ENCODE measurements around the gene EDA. TPM values are rescaled to one million over a fixed set of nuclear protein-coding genes. Genes with fewer than 3 reads are reported as not detected.

Gene EDA
- total RNA-seq, 1 experiment from 2014 or later: 0.23 TPM

- H3K36me3 ChIP-seq (ENCODE audit: control insufficient read depth, insufficient read depth, low read length): no peaks in the 10 kb centered on the region
- no peak overlapping the region for H3K4me3 ChIP-seq (ENCODE audit: low read depth in 2 of 2, low read length in 2 of 2)
- H3K27ac ChIP-seq (ENCODE audit: low read length): no peak overlapping the region
- intact Hi-C loops (cut with micrococcal nuclease; ENCODE audit: unreplicated experiment): loop anchor here (2.0 to 10.0 kb wide), 2 partner anchors 63 to 539 kb away; no protein-coding TSS in a partner anchor
- TF ChIP-seq TCF7L2 (IDR thresholded peaks at IDR 0.05; ENCODE audit: low read depth, low read length): no peak
- TF ChIP-seq REST (IDR thresholded peaks at IDR 0.05; ENCODE audit: insufficient read depth in 1 of 2, low read depth in 2 of 2, low read length in 1 of 2): no peak
- no peak for TF ChIP-seq SIN3A (IDR thresholded peaks at IDR 0.05; ENCODE audit: borderline replicate concordance, insufficient read depth, low read depth, low read length)
- peak; percentile 78 for TF ChIP-seq CTCF (IDR thresholded peaks at IDR 0.05)
- ChIA-PET CTCF (interaction anchor here (0.6 to 1.8 kb wide), 2 partner anchors 64 to 1101 kb away, joined by 3 read pairs; no protein-coding TSS in a partner anchor), POLR2A (no interaction called here)
- in situ Hi-C loops (cut with HindIII; ENCODE audit: low pct_unique_long_range_greater_than_20kb, low sequenced_read_pairs): no loop called here
- H3K27me3 ChIP-seq (ENCODE audit: control insufficient read depth, insufficient read depth, low read length): no peaks in the 10 kb centered on the region
- H3K9me3 ChIP-seq (ENCODE audit: control insufficient read depth, insufficient read depth, low read depth, low read length): no peaks in the 10 kb centered on the region
- DNase-seq (ENCODE audit: low read depth, low spot score) (no peak), ATAC-seq (peak; percentile 73; the same call in 1 of the 2 replicates)
- no TSS peak for BruUV-seq (replicated peaks)
- H3K4me1 ChIP-seq (ENCODE audit: control insufficient read depth, insufficient read depth, low read length): no peaks in the 10 kb centered on the region
Measured at GRCh38 chrX:70033348-70034051, 417.6 kb downstream of the EDA start.

- no TSS peak for BruUV-seq (replicated peaks)
- intact Hi-C loops (cut with micrococcal nuclease; ENCODE audit: unreplicated experiment) (loop anchor here (10.0 kb wide), 1 partner anchor 540 kb away; no protein-coding TSS in a partner anchor), in situ Hi-C loops (cut with HindIII; ENCODE audit: low pct_unique_long_range_greater_than_20kb, low sequenced_read_pairs) (no loop called here)
- H3K4me3 ChIP-seq (ENCODE audit: low read depth in 2 of 2, low read length in 2 of 2): no peak overlapping the region
- ChIA-PET CTCF (interaction anchor here (1.8 kb wide), 1 partner anchor 63 kb away, joined by 3 read pairs; no protein-coding TSS in a partner anchor), POLR2A (no interaction called here)
- no peak for DNase-seq (ENCODE audit: low read depth, low spot score)
- ATAC-seq: no peak
- no peaks in the 10 kb centered on the region for H3K27me3 ChIP-seq (ENCODE audit: control insufficient read depth, insufficient read depth, low read length)
- no peaks in the 10 kb centered on the region for H3K4me1 ChIP-seq (ENCODE audit: control insufficient read depth, insufficient read depth, low read length)
- no peaks in the 10 kb centered on the region for H3K9me3 ChIP-seq (ENCODE audit: control insufficient read depth, insufficient read depth, low read depth, low read length)
- no peak for TF ChIP-seq POLR2AphosphoS5 (IDR thresholded peaks at IDR 0.05; ENCODE audit: low read depth, low read length)
- TF ChIP-seq TCF7L2 (IDR thresholded peaks at IDR 0.05; ENCODE audit: low read depth, low read length): no peak
- TF ChIP-seq REST (IDR thresholded peaks at IDR 0.05; ENCODE audit: insufficient read depth in 1 of 2, low read depth in 2 of 2, low read length in 1 of 2): no peak
- TF ChIP-seq SIN3A (IDR thresholded peaks at IDR 0.05; ENCODE audit: borderline replicate concordance, insufficient read depth, low read depth, low read length): no peak
- TF ChIP-seq CTCF (IDR thresholded peaks at IDR 0.05): no peak
- no peaks in the 10 kb centered on the region for H3K36me3 ChIP-seq (ENCODE audit: control insufficient read depth, insufficient read depth, low read length)
- H3K27ac ChIP-seq (ENCODE audit: low read length): no peak overlapping the region
Measured at GRCh38 chrX:70034646-70035045, 418.7 kb downstream of the EDA start.

Measured in Panc1 (cell line).